ENCODE data around the gene GRAMD1B. TPM values are rescaled to one million over a fixed set of nuclear protein-coding genes. Genes with fewer than 3 reads are reported as not detected.

Gene GRAMD1B
- total RNA-seq, 1 donor from 2014 or later = 8.9 TPM

- peak; percentile 30 for DNase-seq (ENCODE audit: low spot score)
These were observed 45.4 kb downstream of the GRAMD1B start for GRCh38 chr11:123475469-123475868.

DNA sequence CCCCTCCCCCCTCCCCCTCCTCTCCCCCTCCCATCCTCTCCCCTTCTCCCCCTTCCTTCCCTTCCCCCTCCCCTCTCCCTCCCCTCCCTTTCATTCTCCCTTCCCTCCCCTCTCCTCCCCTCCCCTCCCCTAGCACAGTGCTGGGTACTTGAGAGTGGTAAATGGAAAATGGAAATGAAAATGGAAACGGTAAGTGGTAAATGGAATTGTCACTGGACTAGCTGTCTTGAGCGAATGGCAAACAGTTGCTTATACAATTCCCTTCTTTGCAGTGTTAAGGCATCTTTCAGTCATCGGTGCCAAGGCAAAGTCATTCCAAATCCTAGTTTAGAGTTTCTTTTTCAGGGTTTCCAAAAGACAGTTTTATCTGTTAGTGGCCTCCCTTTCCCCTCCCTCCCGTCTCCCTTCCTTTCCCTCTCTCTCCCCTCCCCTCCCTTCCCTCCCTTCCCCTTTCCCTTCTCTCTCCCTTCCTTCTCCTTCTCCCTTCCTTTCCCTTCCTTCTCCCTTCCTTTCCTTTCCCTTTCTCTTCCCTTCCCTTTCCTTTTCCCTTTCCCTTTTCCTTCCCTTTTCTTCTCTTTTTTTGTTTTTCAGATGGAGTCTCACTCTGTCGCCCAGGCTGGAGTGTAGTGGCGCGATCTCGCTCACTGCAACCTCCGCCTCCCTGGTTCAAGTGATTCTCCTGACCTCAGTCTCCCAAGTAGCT is 47.3 kb downstream of the GRAMD1B start:
- no peak for DNase-seq (ENCODE audit: low spot score)

GRCh38 chr11:123478352-123478987 is 48.4 kb downstream of the GRAMD1B start:
- peak; percentile 82 for DNase-seq (ENCODE audit: low spot score)

- no peak for DNase-seq (ENCODE audit: low spot score)
These were observed 49.2 kb downstream of the GRAMD1B start for GRCh38 chr11:123479048-123479837.

GRCh38 chr11:123480290-123480815 is 50.3 kb downstream of the GRAMD1B start:
- no peak for DNase-seq (ENCODE audit: low spot score)

DNA sequence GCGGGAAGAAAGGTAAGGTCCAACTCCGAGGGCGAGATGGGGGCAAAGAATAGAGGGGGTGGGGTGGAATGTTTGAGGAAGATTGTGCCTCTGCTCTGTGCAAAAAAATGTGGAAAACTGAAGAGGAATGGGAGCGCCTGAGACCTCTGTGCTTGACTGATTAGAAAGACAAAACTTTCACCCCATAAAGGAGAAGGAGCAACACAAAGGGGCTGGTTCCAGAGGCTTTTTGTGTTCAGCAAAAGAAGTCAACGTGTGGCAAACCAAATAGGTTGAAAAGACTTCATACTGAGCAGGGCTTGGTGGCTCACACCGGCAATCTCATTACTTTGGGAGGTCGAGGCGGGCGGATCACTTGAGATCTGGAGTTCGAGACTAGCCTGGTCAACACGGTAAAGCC is 50.8 kb downstream of the GRAMD1B start:
- DNase-seq (ENCODE audit: low spot score) = no peak

GRCh38 chr11:123481640-123482039 is 51.6 kb downstream of the GRAMD1B start:
- DNase-seq (ENCODE audit: low spot score) = no peak

DNA sequence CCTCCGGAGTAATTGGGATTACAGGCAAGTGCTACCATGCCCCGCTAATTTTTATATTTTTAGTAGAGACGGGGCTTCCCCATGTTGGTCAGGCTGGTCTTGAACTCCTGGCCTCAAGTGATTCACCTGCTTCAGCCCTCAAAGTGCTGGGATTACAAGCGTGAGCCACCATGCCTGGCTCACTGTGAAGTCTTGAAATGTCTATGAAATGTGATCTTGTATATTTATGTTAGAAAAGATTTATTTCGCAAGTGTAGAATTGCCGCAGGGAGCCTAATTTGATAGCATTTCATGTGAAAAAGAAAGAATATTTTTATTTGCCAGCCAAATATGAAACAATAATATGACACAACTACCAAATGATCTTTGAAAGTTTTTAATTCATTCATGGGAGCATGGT is 52.1 kb downstream of the GRAMD1B start:
- DNase-seq (ENCODE audit: low spot score) = no peak

DNA sequence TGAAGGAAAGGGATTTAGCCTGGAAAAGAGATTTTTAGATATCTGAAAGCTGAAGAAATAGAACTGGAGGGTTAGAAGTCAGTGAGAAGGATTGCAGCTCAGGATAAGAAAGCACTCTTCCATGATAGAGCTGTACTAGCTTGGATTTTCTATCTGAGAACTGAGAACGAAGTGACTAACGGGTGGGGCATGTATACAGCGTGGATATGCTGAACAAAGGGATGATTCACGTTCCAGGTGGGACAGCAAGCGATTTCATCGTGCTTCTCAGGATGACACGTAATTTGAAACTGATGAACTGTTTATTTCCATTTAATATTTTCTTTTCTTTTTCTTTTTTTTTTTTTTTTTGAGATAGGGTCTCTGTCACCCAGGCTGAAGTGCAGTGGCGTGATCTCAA is 53.0 kb downstream of the GRAMD1B start:
- peak; percentile 14 for DNase-seq (ENCODE audit: low spot score)

DNA sequence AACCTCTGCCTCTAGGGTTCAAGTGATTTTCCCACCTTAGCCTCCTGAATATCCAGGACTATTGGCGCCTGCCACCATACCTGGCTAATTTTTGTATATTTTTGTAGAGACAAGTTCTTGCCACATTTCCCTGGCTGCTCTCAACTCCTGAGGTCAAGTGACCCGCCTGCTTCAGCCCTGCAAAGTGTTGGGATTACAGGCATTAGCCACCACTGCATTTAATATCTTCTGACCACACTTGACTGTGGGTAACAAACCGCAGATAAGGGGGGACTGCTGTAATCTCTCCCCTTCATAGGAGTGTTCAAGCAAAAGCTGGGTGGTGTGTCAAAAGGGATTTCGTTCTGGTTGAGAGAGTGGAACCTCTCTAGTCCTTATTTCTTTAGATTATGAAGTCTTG is 53.4 kb downstream of the GRAMD1B start:
- DNase-seq (ENCODE audit: low spot score) = no peak

DNA sequence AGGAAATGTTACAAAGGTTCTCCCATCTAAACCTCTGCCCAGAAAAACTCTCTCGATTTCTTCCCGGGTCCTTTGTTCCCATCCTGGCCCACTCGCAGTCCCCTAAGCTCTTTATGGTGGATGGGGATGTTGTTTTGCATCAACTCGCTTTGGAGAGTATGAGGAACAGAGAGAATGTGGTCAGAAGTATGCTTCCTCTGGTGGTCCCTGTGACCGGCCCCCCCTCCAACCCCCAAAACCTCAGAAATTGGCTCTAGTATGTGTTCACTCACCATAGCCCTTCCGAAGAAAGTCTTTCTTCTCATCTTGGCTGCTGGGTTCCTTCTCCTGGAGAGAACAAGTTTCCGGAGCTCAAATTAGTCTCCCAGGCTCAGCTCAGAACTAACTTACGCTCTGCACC is 54.4 kb downstream of the GRAMD1B start:
- no peak for DNase-seq (ENCODE audit: low spot score)

- DNase-seq (ENCODE audit: low spot score) = no peak
These were observed 57.2 kb downstream of the GRAMD1B start for GRCh38 chr11:123487157-123487744.

DNA sequence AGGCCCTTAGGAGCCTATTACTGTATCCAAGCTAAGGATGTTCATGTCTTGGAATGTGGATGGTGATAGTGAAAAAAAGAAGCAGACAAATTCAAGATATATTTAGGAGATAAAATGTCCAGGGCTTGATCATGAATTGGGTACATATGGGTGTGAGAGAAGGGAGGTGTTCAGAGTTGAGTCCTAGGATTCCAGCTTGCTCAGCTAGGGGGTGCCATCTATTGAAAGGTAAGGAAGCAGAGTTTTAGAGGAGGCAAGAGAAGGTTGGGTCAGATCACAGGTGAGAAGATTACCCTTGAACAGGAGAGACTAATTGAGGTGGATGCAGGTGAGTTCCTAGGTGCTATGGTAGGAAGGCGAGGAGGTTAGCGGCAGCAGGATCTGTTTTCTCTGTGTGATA is 60.5 kb downstream of the GRAMD1B start:
- no peak for DNase-seq (ENCODE audit: low spot score)

DNA sequence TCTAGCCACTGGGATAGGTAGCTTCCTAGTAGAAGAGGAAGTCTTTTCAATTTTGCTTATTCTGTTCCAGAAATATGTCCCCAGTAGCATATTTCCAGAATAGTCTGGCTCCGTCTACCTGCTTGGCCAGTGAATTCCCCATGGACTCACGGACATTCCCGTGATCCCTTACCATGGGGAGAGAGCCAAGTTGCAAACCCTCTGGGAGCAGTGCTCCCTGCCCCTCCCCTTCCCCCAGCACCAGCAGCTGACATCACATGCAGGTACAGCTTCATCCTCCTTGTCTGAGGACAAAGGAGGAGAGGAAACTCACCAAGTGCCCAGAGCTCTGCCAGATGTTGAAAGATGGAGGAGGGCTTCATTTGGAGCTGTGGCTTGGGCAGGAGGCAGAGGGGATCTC is 61.2 kb downstream of the GRAMD1B start:
- no peak for DNase-seq (ENCODE audit: low spot score)

- DNase-seq (ENCODE audit: low spot score) = no peak
These were observed 63.4 kb downstream of the GRAMD1B start for GRCh38 chr11:123493349-123494063.

DNA sequence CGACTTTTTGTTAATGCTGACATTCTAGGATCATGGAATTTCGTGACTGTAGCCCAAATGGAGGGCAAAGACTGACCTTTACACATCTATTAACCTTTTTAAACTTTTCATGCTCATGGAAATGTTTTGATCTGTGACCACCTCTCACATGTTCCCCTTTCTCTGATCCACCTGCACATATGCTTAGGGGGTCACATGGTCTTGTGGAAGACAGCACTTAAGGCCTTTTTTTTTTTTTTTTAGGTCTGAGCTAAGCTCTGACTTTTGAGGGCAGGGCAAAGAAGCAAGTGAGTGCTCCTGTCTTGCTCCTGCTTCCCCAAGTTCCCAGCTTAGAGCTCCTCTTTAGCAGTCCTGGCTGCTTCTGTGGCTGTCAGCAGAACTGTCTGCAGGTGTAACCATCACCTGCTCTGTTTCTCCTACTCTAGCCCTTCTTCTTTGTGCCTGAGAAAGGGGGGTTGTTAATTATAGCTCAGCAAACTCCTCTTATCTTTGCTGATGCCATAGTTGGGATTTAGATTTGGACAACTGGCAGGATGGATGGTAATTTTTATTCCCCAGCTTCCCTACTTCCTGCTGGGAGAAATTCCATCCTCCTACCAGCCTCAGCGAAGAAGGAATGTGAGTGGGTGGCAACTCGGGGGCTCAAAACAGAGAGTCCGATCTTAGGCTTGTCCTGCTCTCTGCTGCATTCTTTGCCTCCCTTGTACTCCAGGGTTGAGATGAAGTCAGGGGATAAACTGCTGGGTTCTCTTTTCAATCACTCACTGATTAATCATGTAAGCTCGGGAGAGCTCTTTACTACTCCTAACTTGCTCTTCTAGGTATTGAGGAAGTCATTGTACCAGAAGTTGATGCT is 64.4 kb downstream of the GRAMD1B start:
- peak; percentile 17 for DNase-seq (ENCODE audit: low spot score)

DNA sequence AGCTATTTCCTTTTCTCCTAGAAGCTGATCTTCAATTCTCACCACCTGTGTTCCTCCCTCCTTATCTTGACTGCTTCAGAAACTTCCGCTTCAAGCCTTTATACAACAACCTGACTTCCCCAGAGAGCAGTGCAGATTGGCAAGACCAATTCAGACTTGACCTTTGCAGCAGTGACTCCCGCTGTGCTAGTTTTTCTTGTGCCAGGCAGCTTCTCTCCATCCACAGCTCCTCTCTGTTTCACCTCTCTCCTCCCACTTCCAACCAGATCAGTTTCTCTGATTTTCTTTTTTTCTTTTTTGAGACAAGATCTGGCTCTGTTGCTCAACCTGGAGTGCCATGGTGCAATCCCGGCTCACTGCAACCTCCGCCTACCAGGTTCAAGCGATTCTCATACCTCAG is 74.3 kb downstream of the GRAMD1B start:
- no peak for DNase-seq (ENCODE audit: low spot score)

GRCh38 chr11:123505546-123506299 is 75.7 kb downstream of the GRAMD1B start:
- DNase-seq (ENCODE audit: low spot score) = no peak

DNA sequence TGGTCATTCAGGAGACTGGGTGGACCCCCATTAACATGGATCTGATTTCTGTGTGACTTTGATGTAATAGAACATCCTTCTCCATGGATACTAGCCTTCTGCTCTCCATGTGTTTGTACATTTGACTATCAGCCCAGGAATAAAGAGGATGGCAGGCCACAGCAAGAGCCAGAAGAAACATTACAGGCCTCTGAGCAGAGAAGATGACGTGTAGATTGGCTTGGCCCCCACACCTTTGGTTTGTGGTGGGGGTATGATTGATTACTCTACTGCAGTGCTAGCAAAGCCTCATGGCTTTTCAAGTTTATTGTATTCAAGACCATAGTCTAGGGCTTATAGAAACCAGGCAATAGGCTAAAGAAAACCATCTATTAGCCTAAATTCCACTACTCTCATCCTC is 77.0 kb downstream of the GRAMD1B start:
- no peak for DNase-seq (ENCODE audit: low spot score)

Data from umbilical cord (tissue), 2 donors.